Left cardiac atrium (tissue), 4 donors: ENCODE results near the gene MAPK11. TPM values are rescaled to one million over a fixed set of nuclear protein-coding genes. Genes with fewer than 3 reads are reported as not detected.

ENCODE experiments used
- ATAC-seq, 2 donors: fragments of 200-7000 bp; cut with Tn5 transposase; one replicate each; pipeline ENCODE4 v1.9.1; 2020; ENCODE audit warnings: mild to moderate bottlenecking in 2 of 2, moderate library complexity in 2 of 2
- DNase-seq: peaks from one replicate; pipeline ENCODE4 v3.0.0-alpha.2; 2020
- intact Hi-C, 2 donors: fragments of 100-400 bp; cut with DNase I; formaldehyde crosslinking; loops; one replicate each; pipeline versions ENCODE4 v1.14.1 to v1.15.1; 2022 to 2023
- total RNA-seq, 2 donors: library from RNA; stranded (reverse); fragmentation: NEBNext Ultra II Directional; extraction: Animal tissue kit (Norgen Biotek cat#: 25700); gene quantifications; one replicate each; pipeline ENCODE4 v1.2.1, GENCODE V29; 2021
- donor health status: DM: no; HTN: yes; CAD: no.
- donor health status: DM: no; HTN: yes; CAD: no; lungs with severe emphysema.
- donor health status: DM: yes; HTN: yes; CAD: no.
- donor health status: Dilated cardiomyopathy.

The MAPK11 gene
- total RNA-seq, 2 donors from 2014 or later: 13.3 to 15.4 TPM

GRCh38 chr22:50255099-50255498 is 15.1 kb downstream of the MAPK11 start:
- DNase-seq (no peak), ATAC-seq (no peak)
- intact Hi-C loops: no loop called here

DNA sequence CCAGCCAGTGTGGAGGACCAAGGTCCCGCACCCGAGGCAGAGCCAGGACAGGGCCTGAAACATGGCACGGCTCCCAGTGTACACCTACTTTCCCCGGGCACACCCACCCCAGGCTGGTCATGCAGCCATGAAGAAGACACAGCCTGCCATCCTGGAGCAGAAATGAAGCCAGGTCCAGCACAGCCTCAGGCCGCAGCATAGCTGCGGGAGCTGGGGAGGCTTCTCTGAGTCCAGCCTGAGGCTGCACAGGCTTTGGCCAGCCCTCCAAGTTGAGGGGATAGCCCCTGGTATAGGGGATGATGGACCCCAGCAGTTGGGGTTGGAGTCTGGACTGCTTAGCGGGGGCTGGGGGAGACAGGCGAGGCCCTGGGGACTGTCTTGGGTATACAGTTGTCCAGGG is 16.2 kb downstream of the MAPK11 start:
- ATAC-seq (no peak), DNase-seq (no peak)
- intact Hi-C loops: loop anchor here in 1 of 2 donors (5.0 kb wide), 1 partner anchor 88 kb away; the partner anchor contains the start of gene PPP6R2

DNA sequence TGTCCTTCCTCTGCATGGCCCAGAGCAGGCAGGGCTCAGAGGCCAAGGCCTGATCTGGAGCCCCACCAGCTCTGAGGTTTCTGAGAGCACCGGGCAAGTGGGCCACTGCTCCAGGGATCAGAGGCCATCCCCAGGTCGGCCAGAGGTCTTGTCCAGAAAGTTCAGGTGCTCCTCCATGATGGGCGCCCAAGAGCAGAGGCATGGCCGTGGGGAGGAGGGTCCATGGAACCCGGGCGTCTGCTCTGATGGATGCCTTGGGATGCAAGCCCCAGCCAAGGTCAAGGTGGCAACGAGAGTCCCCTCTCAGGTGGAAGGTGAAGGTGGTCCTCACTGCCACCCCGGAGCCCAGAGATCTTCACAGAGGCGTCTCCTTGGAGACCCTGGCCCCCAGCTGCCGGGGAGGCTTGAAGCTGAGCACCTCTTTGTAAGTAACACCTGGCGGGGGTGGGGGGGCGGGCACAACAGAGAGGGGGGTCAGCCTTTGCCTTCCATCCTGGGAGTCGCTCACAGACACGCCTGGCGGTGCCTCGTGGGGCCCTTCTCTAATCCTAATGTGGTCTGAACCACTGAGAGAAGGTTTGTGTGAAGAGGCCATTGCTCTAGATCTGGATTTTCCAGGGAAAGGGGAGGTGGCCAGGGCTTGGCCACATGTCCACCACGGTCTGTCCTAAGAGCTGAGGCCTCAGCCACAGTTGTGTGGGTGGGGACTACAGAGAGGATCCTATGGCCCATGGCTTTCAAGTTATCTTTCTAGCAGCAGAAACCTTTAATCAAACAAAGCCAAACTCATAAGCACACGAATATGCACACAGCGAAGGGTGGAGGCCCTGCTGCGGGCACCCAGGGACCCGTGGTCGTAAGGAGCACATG is 16.9 kb downstream of the MAPK11 start:
- intact Hi-C loops: loop anchor here in 1 of 2 donors (5.0 kb wide), 1 partner anchor 89 kb away; the partner anchor contains the start of gene PPP6R2
- ATAC-seq (no peak), DNase-seq (no peak)

DNA sequence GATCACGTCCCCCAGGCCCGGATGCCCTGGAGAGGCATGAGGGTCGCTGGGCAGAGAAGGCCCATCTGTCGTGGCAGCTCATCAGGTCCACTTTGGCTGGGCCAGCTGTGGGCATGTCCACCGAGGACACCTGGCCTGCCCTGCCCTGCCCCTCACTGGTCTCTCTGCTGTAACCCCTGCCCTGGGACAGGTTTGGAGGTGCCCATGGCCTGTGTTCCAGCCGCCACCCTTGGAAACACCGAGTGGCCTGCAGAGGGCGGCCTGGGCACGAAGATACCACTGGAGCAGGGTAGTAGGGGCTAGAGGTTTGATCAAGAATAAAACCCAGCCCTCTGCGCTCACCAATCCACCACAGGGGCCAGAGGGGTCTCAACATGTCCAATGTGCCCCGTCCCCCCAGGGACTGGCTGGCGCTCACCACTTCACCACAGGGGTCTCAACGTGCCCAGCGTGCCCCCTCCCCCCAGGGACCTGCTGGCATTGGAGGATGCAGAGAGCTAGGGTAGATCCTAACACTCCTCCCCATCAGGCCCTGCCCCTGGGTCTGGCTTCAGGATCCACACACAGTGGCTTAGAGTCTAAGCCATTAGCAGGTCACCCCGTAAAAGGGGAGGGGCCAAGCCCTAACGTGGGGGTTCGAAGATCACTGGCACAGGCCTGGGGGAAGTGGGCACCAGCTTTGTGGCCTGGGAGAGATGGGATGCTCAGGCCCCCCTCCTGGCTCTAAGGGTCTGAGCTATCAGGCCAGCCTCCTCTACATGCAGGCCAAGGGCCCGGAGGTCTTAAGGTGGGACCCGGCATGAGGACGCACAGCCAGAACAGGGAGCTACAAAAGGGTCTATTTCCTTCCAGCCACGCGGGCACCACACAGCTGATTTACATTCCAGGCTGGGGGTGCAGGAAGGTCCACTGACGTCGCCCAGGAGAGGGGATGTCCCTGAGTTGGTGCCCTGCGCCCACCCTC is 17.8 kb downstream of the MAPK11 start:
- ATAC-seq (peak; percentile 71 to 75), DNase-seq (peak; percentile 78)
- intact Hi-C loops: loop anchor here in 1 of 2 donors (5.0 kb wide), 1 partner anchor 90 kb away; the partner anchor contains the start of gene PPP6R2

GRCh38 chr22:50251477-50252081 is 18.6 kb downstream of the MAPK11 start:
- ATAC-seq: peak in 1 of 2 donors; percentile 1
- intact Hi-C loops: loop anchor here in 1 of 2 donors (5.0 kb wide), 1 partner anchor 91 kb away; the partner anchor contains the start of gene PPP6R2
- no peak for DNase-seq

GRCh38 chr22:50250555-50251476 is 19.4 kb downstream of the MAPK11 start, which contains the start of gene HDAC10:
TSS of gene HDAC10 (minus strand) at chr22:50251265. CDS start at chr22:50251032, 233 bp downstream.
- peak; percentile 88 for DNase-seq
- intact Hi-C loops: loop anchor here in 1 of 2 donors (5.0 kb wide), 1 partner anchor 91 kb away; the partner anchor contains the start of gene PPP6R2
- peak; percentile 83 for ATAC-seq

GRCh38 chr22:50250249-50250554 is 20.0 kb downstream of the MAPK11 start:
- intact Hi-C loops: loop anchor here in 1 of 2 donors (5.0 kb wide), 1 partner anchor 92 kb away; the partner anchor contains the start of gene PPP6R2
- no peak for DNase-seq
- no peak for ATAC-seq

DNA sequence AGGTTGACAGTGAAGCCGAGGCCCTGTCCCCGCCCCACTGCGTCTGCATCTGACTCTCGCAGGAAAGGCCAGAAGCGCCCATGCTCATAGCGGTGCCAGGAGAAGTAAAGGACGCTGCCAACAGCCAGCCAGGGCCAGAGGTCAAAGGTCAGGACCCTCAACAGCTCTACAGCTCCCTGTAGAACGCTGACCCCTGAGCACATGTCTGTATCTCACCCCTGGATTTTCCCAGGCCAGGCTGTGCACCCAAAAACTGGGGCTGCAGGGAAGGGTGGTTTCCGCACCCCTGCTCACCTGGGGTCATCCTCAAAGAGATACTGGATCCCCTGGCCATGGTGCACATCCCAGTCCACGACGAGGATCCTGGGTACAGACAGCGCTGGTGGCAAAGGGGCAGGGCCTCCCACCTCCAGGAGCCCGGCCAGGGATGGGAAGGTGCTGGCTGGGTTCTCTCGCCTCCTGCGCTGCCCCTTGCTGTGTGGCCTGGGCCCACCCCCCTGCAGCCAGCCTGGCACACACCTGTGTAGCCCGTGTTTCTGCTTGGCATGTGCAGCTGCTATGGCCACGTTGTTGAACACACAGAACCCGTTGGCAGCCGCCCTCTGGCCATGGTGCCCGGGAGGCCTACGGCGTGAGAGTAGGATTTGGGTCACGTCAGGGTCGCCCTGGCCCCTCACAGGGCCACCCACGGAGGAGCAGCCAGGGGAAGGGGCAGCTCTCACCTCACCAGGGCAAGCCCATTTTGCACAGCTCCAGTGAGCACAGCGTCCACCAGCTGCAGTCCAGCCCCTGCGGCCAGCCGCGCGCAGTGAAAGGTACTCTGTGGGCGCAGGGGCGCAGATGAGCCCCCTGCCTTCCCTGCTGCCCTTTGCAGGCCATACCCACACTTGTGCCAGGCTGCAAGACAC is 20.6 kb downstream of the MAPK11 start:
- DNase-seq: no peak
- no peak for ATAC-seq
- intact Hi-C loops: loop anchor here in 1 of 2 donors (5.0 to 10.0 kb wide), 2 partner anchors 93 to 255 kb away; partner anchors contain the start of genes LMF2, NCAPH2 and PPP6R2

GRCh38 chr22:50248196-50249081 is 21.7 kb downstream of the MAPK11 start:
- intact Hi-C loops: loop anchor here in 1 of 2 donors (10.0 kb wide), 1 partner anchor 256 kb away; the partner anchor contains the start of genes LMF2 and NCAPH2
- ATAC-seq: no peak
- no peak for DNase-seq

- DNase-seq: peak; percentile 58
- intact Hi-C loops: loop anchor here in 1 of 2 donors (10.0 kb wide), 1 partner anchor 257 kb away; the partner anchor contains the start of genes LMF2 and NCAPH2
- no peak for ATAC-seq
These were observed 22.4 kb downstream of the MAPK11 start for GRCh38 chr22:50247748-50248147.

- intact Hi-C loops: loop anchor here in 1 of 2 donors (10.0 kb wide), 1 partner anchor 258 kb away; the partner anchor contains the start of genes LMF2 and NCAPH2
- ATAC-seq (no peak), DNase-seq (no peak)
These were observed 23.7 kb downstream of the MAPK11 start for GRCh38 chr22:50246242-50247175.

- ATAC-seq: peak; percentile 39 to 55
- intact Hi-C loops: loop anchor here in 1 of 2 donors (10.0 kb wide), 1 partner anchor 259 kb away; the partner anchor contains the start of genes LMF2 and NCAPH2
- DNase-seq: no peak
These were observed 24.7 kb downstream of the MAPK11 start for GRCh38 chr22:50245214-50246072.
